MM.1S (cell line): ENCODE measurements around the gene CTNNA3.

Source experiments
- CTCF ChIP-seq: fragments of 300-600 bp; sonication (generic); IDR thresholded peaks from 2 replicates; pipeline ENCODE4 v1.5.1; 2016; ENCODE audit warnings: antibody characterized with exemption, low read length, mixed read lengths
- EZH2 ChIP-seq: fragments of 300-600 bp; sonication (generic); optimal IDR thresholded peaks from 2 replicates; pipeline ENCODE3; 2017; ENCODE audit warnings: low read depth, mild to moderate bottlenecking, antibody characterized with exemption, low read length, mixed read lengths

GRCh38 chr10:66519616-66520015 is 1176.4 kb downstream of the CTNNA3 start:
- TF ChIP-seq EZH2 (no peak), CTCF (no peak)
